Left lung (tissue), 10 donors: ENCODE measurements around the gene TOX4. TPM values are rescaled to one million over a fixed set of nuclear protein-coding genes. Genes with fewer than 3 reads are reported as not detected.
A peak's percentile ranks its signal among the peaks of the same experiment; 100 is the strongest.
"Not testable (repeated sequence)": the region's sequence is repeated elsewhere in the genome, so short reads cannot be mapped to it uniquely, and the experiment has no call there.

Source experiments
- ATAC-seq: fragments of 200-7000 bp; cut with Tn5 transposase; one replicate; pipeline ENCODE4 v1.9.1; 2020; ENCODE audit warnings: moderate library complexity
- DNase-seq, 4 donors: peaks; one replicate each; pipeline ENCODE4 v3.0.0-alpha.2; 2013 to 2020
- H3K27ac ChIP-seq, 2 donors: fragments of 200-600 bp; sonication (generic) in 1 of 2; one replicate each; pipeline versions ENCODE4 v1.5.0 to v1.8.0; 2020 to 2021
- H3K27me3 ChIP-seq, 2 donors: fragments of 200-600 bp; sonication (generic) in 1 of 2; one replicate each; pipeline versions ENCODE4 v1.5.0 to v1.8.0; 2020 to 2021
- H3K36me3 ChIP-seq, 2 donors: fragments of 200-600 bp; sonication (generic) in 1 of 2; one replicate each; pipeline versions ENCODE4 v1.5.0 to v1.8.0; 2020 to 2021
- H3K4me1 ChIP-seq, 2 donors: fragments of 200-600 bp; one replicate each; pipeline ENCODE4 v1.8.0; 2021
- H3K4me3 ChIP-seq, 2 donors: fragments of 200-600 bp; sonication (generic) in 1 of 2; one replicate each; pipeline versions ENCODE4 v1.5.0 to v1.8.0; 2020 to 2021; ENCODE audit warnings: mild to moderate bottlenecking in 1 of 2
- H3K9me3 ChIP-seq, 2 donors: fragments of 200-600 bp; sonication (generic) in 1 of 2; one replicate each; pipeline versions ENCODE4 v1.5.0 to v1.8.0; 2020 to 2021
- intact Hi-C, 2 donors: fragments of 100-400 bp; cut with DNase I; formaldehyde crosslinking; loops; one replicate each; pipeline versions ENCODE4 v1.11.2 to v1.14.2; 2022
- polyA plus RNA-seq, 6 donors: library from polyadenylated mRNA; unstranded; fragments of 120-200 nt; gene quantifications; one replicate each; pipeline ENCODE4 v1.2.1, GENCODE V29; 2013; ENCODE audit not compliant: insufficient read length in 6 of 6
- total RNA-seq, 2 donors: library from RNA; stranded (reverse); fragmentation: NEBNext Ultra II Directional; extraction: Animal tissue kit (Norgen Biotek cat#: 25700); gene quantifications; one replicate each; pipeline ENCODE4 v1.2.1, GENCODE V29; 2021
- TF ChIP-seq, protein P1 (sequence below), 2 donors: fragments of 200-600 bp; sonication (generic) in 1 of 2; IDR thresholded peaks; one replicate each; pipeline versions ENCODE4 v1.5.0 to v1.8.0; 2021; ENCODE audit warnings: antibody characterized with exemption in 2 of 2
- donor health status: DM: no; HTN: yes; CAD: no.
- donor health status: DM: no; HTN: no; CAD: no.

TOX4 gene
- total and polyA plus RNA-seq, 8 donors, result 56.3 to 69.1 (median 60.7) TPM

- Histone ChIP-seq H3K4me1 (peaks cover 5 to 6% of the 10 kb centered on the region in 2 donors), H3K27ac (no peak overlapping the region), H3K36me3 (no peaks in the 10 kb centered on the region), H3K9me3 (no peaks in the 10 kb centered on the region), H3K27me3 (peaks cover 18 to 59% of the 10 kb centered on the region in 2 donors), H3K4me3 (no peak overlapping the region)
- DNase-seq, result no peak
- no peak for ATAC-seq
- intact Hi-C loops, result no loop called here
- TF ChIP-seq, protein P1, sequence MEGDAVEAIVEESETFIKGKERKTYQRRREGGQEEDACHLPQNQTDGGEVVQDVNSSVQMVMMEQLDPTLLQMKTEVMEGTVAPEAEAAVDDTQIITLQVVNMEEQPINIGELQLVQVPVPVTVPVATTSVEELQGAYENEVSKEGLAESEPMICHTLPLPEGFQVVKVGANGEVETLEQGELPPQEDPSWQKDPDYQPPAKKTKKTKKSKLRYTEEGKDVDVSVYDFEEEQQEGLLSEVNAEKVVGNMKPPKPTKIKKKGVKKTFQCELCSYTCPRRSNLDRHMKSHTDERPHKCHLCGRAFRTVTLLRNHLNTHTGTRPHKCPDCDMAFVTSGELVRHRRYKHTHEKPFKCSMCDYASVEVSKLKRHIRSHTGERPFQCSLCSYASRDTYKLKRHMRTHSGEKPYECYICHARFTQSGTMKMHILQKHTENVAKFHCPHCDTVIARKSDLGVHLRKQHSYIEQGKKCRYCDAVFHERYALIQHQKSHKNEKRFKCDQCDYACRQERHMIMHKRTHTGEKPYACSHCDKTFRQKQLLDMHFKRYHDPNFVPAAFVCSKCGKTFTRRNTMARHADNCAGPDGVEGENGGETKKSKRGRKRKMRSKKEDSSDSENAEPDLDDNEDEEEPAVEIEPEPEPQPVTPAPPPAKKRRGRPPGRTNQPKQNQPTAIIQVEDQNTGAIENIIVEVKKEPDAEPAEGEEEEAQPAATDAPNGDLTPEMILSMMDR (IDR thresholded peaks at IDR 0.05), result no peak
Observed at GRCh38 chr14:21539189-21539940, 62.4 kb downstream of the TOX4 start.

DNA sequence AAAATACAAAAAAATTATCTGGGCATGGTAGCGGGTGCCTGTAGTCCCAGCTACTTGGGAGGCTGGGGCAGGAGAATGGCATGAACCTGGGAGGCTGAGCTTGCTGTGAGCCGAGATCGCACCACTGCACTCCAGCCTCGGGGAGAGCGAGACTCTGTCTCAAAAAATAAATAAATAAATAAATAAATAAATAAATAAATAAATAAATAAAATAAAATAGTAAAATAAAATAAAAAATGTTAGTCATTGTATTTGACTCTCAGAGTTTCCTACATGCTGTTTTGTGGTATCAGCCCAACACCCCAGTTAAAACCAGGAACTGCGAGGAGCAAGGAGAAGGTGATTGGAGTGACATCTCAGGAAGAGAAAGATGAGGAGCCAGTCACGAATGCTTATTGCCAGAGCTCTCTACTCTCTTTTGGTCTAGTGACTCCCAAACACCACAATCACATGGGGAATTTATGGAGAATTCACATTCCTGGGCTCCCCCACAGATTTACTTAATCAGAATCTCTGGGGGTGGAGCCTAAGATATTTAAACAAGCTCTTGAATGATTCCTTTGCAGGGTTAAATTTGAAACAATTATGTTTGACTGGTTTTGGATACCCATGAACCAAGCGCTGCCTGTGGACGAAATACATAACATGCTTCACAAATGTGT lies 64.5 kb downstream of the TOX4 start:
- ATAC-seq (no peak), DNase-seq (no peak)
- TF ChIP-seq, protein P1 (IDR thresholded peaks at IDR 0.05), result no peak

DNA sequence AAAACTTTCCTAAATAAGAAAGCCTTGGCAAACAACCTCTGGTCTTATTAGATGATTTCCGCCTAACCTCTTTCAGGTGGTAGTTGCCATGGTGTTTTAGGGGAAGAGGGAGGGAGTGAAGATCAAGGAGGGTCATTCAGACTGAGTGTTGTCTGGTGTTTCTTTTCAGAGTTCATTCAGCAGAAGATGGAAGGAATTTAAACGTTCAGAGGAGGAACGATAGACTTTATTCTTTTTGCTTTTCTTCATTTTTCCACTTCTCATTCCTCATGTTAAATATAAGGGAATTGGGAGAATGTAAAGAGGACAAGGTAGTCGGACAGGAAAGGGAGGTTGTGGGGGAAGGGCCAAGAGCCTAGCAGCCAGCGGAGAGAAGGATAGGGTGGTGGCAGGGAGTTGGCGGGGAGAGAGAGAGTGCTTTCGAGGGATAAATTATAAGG lies 66.5 kb downstream of the TOX4 start:
- TF ChIP-seq, protein P1 (IDR thresholded peaks at IDR 0.05), result no peak
- intact Hi-C loops, result no loop called here
- ATAC-seq, result peak; percentile 93

More for the DNA sequence above, 64.5 kb downstream of the TOX4 start:
- intact Hi-C loops, result no loop called here
- Histone ChIP-seq H3K27me3 (peaks cover 0 to 38% of the 10 kb centered on the region in 2 donors), H3K36me3 (no peaks in the 10 kb centered on the region), H3K4me1 (peaks cover 5 to 6% of the 10 kb centered on the region in 2 donors), H3K9me3 (no peaks in the 10 kb centered on the region), H3K27ac (no peak overlapping the region), H3K4me3 (no peak overlapping the region)

DNA sequence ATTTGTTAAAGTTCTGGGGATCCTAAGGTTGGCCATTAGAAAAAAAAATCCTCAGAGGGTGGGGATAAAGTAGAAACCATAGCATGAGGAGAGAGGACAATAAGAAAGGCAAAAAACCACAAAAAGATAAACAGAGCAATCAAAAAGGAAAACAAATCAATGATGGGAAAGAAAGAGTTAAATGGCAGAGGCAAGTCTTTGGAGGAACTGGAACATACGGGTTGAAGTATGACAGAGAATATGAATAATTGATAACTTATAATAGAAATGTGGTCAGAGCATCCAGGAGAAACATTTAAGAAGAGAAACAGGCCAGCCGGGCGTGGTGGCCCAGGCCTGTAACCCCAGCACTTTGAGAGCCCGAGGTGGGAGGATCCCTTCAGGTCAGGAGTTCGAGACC lies 67.0 kb downstream of the TOX4 start:
- no peaks in the 10 kb centered on the region for H3K36me3 ChIP-seq
- TF ChIP-seq, protein P1 (IDR thresholded peaks at IDR 0.05), result no peak
- H3K4me1 ChIP-seq, result peaks cover 0 to 5% of the 10 kb centered on the region in 2 donors
- H3K4me3 ChIP-seq, result no peak overlapping the region
- DNase-seq (no peak), ATAC-seq (no peak)
- H3K9me3 ChIP-seq, result no peaks in the 10 kb centered on the region
- intact Hi-C loops, result no loop called here
- H3K27ac ChIP-seq, result no peak overlapping the region
- H3K27me3 ChIP-seq, result peaks cover 0 to 13% of the 10 kb centered on the region in 2 donors

More for the DNA sequence above, 66.5 kb downstream of the TOX4 start:
- Histone ChIP-seq H3K9me3 (no peaks in the 10 kb centered on the region), H3K27ac (no peak overlapping the region), H3K27me3 (peaks cover 0 to 18% of the 10 kb centered on the region in 2 donors), H3K36me3 (no peaks in the 10 kb centered on the region), H3K4me1 (peaks cover 0 to 5% of the 10 kb centered on the region in 2 donors), H3K4me3 (no peak overlapping the region)
- DNase-seq, result peak in 1 of 4 donors; percentile 69

GRCh38 chr14:21544588-21544987 lies 67.6 kb downstream of the TOX4 start:
- intact Hi-C loops, H3K36me3 ChIP-seq, H3K4me3 ChIP-seq, H3K9me3 ChIP-seq, H3K4me1 ChIP-seq, H3K27ac ChIP-seq, H3K27me3 ChIP-seq, DNase-seq: not testable (repeated sequence)
- ATAC-seq, result peak; percentile 45

Other genes starting within 250 kb of the TOX4 start
- 100 to 1,000 TPM; 377 to 427 TPM for gene HNRNPC, start 207.8 kb upstream of the TOX4 start, total RNA-seq
- 100 to 1,000 TPM; 700 to 903 (median 829) TPM for gene HNRNPC, start 207.8 kb upstream of the TOX4 start, polyA plus RNA-seq
- 1 to 10 TPM in 1 of 2 donors, under 1 TPM in 1; 0.41 to 1.3 TPM for gene RPGRIP1, start 197.1 kb upstream of the TOX4 start, total RNA-seq
- gene RPGRIP1, start 197.1 kb upstream of the TOX4 start, polyA plus RNA-seq, result under 1 TPM; 0.54 to 0.84 (median 0.64) TPM
- gene SUPT16H, start 93.2 kb upstream of the TOX4 start, total RNA-seq, result 10 to 100 TPM; 46.7 to 61.1 TPM
- gene SUPT16H, start 93.2 kb upstream of the TOX4 start, polyA plus RNA-seq, result 100 to 1,000 TPM; 114 to 140 (median 128) TPM
- gene CHD8, start 21.1 kb upstream of the TOX4 start, total RNA-seq, result 10 to 100 TPM; 69.2 to 73.5 TPM
- 10 to 100 TPM; 75.0 to 83.0 (median 78.6) TPM for gene CHD8, start 21.1 kb upstream of the TOX4 start, polyA plus RNA-seq
- gene RAB2B, start 236 bp upstream of the TOX4 start, total RNA-seq, result 10 to 100 TPM; 26.8 to 30.2 TPM
- 10 to 100 TPM; 45.5 to 58.1 (median 50.2) TPM for gene RAB2B, start 236 bp upstream of the TOX4 start, polyA plus RNA-seq
- 10 to 100 TPM; 36.8 to 50.4 TPM for gene METTL3, start 34.1 kb downstream of the TOX4 start, total RNA-seq
- gene METTL3, start 34.1 kb downstream of the TOX4 start, polyA plus RNA-seq, result 100 to 1,000 TPM in 1 of 6 donors, 10 to 100 TPM in 5; 85.9 to 109 (median 97.0) TPM
- 10 to 100 TPM in 1 of 2 donors, 1 to 10 TPM in 1; 7.6 to 12.4 TPM for gene SALL2, start 49.2 kb downstream of the TOX4 start, total RNA-seq
- gene SALL2, start 49.2 kb downstream of the TOX4 start, polyA plus RNA-seq, result 10 to 100 TPM; 32.3 to 44.9 (median 39.5) TPM
- not detected for gene OR10G3, start 102.9 kb downstream of the TOX4 start, total RNA-seq
- under 1 TPM in 3 of 6 donors, not detected in 3; 0.06 to 0.08 (median 0.07) TPM for gene OR10G3, start 102.9 kb downstream of the TOX4 start, polyA plus RNA-seq
- not detected for gene OR10G2, start 157.7 kb downstream of the TOX4 start, total RNA-seq
- not detected for gene OR10G2, start 157.7 kb downstream of the TOX4 start, polyA plus RNA-seq
- gene OR4E2, start 176.6 kb downstream of the TOX4 start, total RNA-seq, result not detected
- under 1 TPM in 2 of 6 donors, not detected in 4; 0.07 to 0.08 TPM for gene OR4E2, start 176.6 kb downstream of the TOX4 start, polyA plus RNA-seq
- not detected for gene OR4E1, start 196.6 kb downstream of the TOX4 start, total RNA-seq
- under 1 TPM in 5 of 6 donors, not detected in 1; 0.05 to 0.08 (median 0.06) TPM for gene OR4E1, start 196.6 kb downstream of the TOX4 start, polyA plus RNA-seq